HG02763 (cell line): ENCODE results near the gene MMADHC.
A peak's percentile ranks its signal among the peaks of the same experiment; 100 is the strongest.
"Not testable (repeated sequence)": the region's sequence is repeated elsewhere in the genome, so short reads cannot be mapped to it uniquely, and the experiment has no call there.

Experiments used
- ATAC-seq: cut with Tn5 transposase; IDR thresholded peaks from one replicate; pipeline ENCODE4 v1.9.1; 2021; ENCODE audit warnings: mild to moderate bottlenecking, moderate library complexity; ENCODE audit not compliant: unreplicated experiment

The MMADHC gene

GRCh38 chr2:149595056-149595963, 7.7 kb upstream of the MMADHC start:
- ATAC-seq = no peak

GRCh38 chr2:149594411-149594810, 6.8 kb upstream of the MMADHC start:
- ATAC-seq = no peak

GRCh38 chr2:149587950-149588487, 444 bp upstream of the MMADHC start:
- peak; percentile 17 for ATAC-seq

- ATAC-seq = no peak
Measured at GRCh38 chr2:149586898-149587219, 716 bp downstream of the MMADHC start.

- no peak for ATAC-seq
Measured at GRCh38 chr2:149586063-149586462, 1.5 kb downstream of the MMADHC start.

GRCh38 chr2:149585166-149585885, 2.2 kb downstream of the MMADHC start:
- no peak for ATAC-seq

- ATAC-seq = no peak
Measured at GRCh38 chr2:149579972-149580882, 7.3 kb downstream of the MMADHC start.

GRCh38 chr2:149577269-149577668, 10.3 kb downstream of the MMADHC start:
- no peak for ATAC-seq

- ATAC-seq = no peak
Measured at GRCh38 chr2:149575752-149576151, 11.8 kb downstream of the MMADHC start.

GRCh38 chr2:149575277-149575676, 12.3 kb downstream of the MMADHC start:
- no peak for ATAC-seq

GRCh38 chr2:149573760-149574159, 13.8 kb downstream of the MMADHC start:
- no peak for ATAC-seq

GRCh38 chr2:149572102-149572953, 15.2 kb downstream of the MMADHC start:
- no peak for ATAC-seq

GRCh38 chr2:149568138-149568537, 19.4 kb downstream of the MMADHC start:
- no peak for ATAC-seq

- ATAC-seq = no peak
Measured at GRCh38 chr2:149566652-149567051, 20.9 kb downstream of the MMADHC start.

GRCh38 chr2:149565625-149566024, 21.9 kb downstream of the MMADHC start:
- not testable (repeated sequence) for ATAC-seq

- ATAC-seq = no peak
Measured at GRCh38 chr2:149564983-149565382, 22.6 kb downstream of the MMADHC start.

GRCh38 chr2:149564097-149564496, 23.5 kb downstream of the MMADHC start:
- ATAC-seq = no peak

- peak; percentile 76 for ATAC-seq
Measured at GRCh38 chr2:149562324-149562723, 25.3 kb downstream of the MMADHC start.

- no peak for ATAC-seq
Measured at GRCh38 chr2:149561309-149561926, 26.2 kb downstream of the MMADHC start.
